Body of pancreas (tissue), 4 donors: Measurements from ENCODE around the gene ZBED3.

Experiments
- POLR2A ChIP-seq, 3 donors: fragments of 450-650 bp; IDR thresholded peaks; one replicate each; pipeline ENCODE4 v1.6.1; 2016; ENCODE audit warnings: antibody characterized with exemption in 3 of 3, mild to moderate bottlenecking in 2 of 3
- TF ChIP-seq, protein P1 (sequence below), 7 experiments: fragments of 450-650 bp in 4 of 7; fragments of 200-600 bp in 3 of 7; sonication (generic) in 3 of 7; IDR thresholded peaks; one replicate each; pipeline ENCODE4 v1.5.1; 2016 to 2019; ENCODE audit warnings: antibody characterized with exemption in 7 of 7

DNA sequence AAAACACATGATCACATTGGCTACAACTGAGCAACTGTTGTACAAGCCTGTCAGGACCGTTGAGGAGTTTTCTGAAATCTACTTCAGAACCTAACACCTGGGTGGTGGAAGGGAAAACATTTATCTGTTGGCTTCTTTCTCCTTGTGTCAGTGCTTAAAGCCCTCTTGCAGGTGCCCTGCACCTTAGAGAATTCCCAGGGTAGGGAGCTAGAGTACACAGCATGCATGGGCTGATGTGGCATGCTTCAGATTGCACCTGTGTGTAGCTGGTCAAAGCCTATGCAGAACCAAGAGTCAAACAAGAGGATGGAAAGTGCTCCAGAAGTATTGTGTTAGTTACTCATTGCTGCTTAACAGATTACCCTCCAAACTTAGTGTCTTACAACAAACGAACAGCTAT, 33.6 kb upstream of the ZBED3 start:
- TF ChIP-seq, protein P1, sequence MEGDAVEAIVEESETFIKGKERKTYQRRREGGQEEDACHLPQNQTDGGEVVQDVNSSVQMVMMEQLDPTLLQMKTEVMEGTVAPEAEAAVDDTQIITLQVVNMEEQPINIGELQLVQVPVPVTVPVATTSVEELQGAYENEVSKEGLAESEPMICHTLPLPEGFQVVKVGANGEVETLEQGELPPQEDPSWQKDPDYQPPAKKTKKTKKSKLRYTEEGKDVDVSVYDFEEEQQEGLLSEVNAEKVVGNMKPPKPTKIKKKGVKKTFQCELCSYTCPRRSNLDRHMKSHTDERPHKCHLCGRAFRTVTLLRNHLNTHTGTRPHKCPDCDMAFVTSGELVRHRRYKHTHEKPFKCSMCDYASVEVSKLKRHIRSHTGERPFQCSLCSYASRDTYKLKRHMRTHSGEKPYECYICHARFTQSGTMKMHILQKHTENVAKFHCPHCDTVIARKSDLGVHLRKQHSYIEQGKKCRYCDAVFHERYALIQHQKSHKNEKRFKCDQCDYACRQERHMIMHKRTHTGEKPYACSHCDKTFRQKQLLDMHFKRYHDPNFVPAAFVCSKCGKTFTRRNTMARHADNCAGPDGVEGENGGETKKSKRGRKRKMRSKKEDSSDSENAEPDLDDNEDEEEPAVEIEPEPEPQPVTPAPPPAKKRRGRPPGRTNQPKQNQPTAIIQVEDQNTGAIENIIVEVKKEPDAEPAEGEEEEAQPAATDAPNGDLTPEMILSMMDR (IDR thresholded peaks at IDR 0.05), result no peak
- TF ChIP-seq POLR2A (IDR thresholded peaks at IDR 0.05), result no peak
